Measurements from ENCODE around the gene EEPD1.
A peak's percentile ranks its signal among the peaks of the same experiment; 100 is the strongest.

EEPD1 gene

GRCh38 chr7:36192053-36192824 is 39.2 kb downstream of the EEPD1 start:
- DNase-seq: peak; percentile 10 to 48

- no peak for DNase-seq
Observed at GRCh38 chr7:36192877-36193276, 39.8 kb downstream of the EEPD1 start.

GRCh38 chr7:36198854-36199266 is 45.8 kb downstream of the EEPD1 start:
- peak in 1 of 2 donors; percentile 22 for DNase-seq

GRCh38 chr7:36199329-36199728 is 46.3 kb downstream of the EEPD1 start:
- DNase-seq: no peak

DNA sequence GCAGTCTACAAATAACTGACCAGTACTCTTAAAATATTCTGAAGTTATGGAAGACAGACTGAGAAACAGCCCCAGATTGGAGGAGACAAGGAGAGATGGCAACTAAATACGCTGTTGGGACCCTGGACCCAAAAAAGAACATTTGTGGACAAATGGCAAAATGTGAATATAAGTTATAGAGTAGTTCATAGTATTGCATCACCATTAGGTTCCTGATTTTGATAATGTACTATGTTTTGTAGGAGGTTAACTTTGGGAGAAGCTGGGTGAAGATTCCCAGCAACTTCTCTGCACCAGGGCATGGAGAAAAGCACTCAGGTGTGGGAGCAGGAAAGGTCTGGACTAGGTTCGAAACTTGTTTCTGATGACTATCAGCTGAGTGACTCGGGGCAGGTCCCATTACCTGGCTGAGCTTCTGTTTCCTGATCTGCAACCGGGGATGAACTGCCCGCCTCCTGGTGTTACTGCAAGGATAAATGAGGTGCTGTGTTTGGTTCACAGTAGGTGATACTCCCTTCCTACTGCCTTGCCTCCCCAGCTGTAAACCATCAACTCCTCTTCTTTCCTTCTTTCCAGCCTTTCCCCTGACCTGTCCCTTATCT is 48.2 kb downstream of the EEPD1 start:
- DNase-seq: no peak

GRCh38 chr7:36202398-36202797 is 49.3 kb downstream of the EEPD1 start:
- no peak for DNase-seq

DNA sequence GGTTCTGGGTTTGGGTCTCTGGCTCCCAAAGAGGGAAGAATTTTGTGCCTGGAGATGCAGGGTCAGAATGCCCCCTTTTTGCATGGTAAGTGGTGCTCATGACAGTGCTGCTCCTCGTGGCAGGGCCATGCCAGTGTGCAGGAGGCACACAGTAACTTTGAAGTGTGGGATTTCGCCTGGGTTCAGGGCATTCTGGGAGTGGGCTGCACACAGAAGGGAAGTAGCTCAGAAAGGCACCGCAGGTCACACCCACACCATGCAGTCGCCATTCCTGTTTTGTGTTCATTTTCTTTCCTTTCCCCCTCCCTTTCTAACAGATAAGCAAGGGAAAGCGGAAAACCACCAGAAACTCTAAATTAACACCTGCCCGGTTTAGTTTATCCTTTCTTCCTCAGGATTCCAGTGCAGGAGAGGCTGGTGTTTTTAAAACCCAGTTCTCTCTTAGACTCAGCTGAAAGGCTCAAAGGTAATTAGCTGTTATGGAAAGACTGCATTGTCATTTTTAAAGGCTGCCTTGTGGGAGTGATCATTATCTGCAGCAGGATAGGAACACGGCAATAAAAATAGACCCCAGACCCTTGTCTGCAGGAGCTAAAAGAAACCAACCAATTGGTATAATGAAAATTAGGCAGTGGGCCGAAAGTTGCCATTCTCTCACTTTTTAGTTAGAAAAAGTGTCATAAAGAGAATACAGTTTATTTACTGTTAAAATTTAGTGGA is 50.2 kb downstream of the EEPD1 start:
- DNase-seq: no peak

- DNase-seq: no peak
Observed at GRCh38 chr7:36204044-36204663, 51.1 kb downstream of the EEPD1 start.

GRCh38 chr7:36204929-36205635 is 52.0 kb downstream of the EEPD1 start:
- DNase-seq: no peak

DNA sequence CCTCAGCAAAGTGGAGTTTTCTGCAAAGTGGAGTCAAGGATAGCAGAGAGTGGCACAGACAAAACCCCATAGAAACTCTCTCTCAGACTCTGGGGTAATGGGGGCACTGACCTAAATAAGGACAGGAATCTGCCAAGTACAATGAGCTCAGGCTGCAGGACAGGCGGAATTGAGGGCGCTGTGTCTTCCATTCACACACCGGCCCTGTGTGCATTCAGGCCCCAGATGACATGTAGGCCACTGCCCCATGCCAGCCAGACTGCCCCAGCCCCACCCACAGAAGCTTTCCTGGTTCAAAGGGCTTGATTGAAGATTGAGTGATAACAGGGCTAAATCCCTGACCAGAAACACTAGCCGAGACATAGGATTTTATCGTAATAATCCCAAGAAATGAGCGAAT is 52.7 kb downstream of the EEPD1 start:
- no peak for DNase-seq

DNA sequence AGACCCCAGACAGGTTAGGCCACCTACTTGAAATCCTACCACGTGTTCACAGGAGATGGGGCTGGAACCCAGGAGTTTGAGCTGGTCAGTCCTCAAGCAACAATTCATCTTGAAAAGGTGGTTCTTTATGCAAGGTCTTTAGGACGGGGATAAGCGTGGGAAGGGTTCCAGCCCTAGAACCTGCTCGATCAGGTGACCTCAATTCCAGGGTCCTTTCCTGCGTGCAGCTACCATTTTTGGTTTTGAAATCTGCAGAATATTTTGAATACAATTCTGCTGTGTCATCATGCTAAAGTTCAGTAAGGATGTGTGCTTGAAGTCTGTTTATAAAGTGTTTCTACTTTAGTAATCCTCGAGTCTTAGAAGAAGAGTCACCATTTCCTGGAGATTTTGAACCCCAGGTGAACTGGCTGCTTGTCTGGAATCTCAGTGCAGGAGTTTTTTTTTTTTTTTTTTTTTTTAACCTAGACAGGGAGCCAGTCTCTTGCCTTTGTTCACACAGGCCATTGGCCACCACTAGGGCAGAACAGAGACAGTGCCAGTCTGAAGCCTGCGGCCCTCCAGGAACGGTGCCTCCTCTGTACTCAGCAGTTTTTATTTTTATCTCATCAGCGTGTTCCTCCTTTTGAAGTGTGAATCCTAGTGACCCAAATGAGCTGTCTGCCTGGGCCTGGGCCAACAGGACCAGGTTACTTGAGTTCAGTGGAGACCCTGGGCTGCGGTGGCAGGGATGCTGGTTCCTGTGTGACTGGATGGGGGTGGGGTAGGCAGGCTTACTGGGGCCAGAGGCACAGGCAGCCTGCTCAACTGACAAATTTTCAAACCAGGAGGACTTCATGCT is 54.6 kb downstream of the EEPD1 start:
- peak; percentile 25 to 33 for DNase-seq

DNA sequence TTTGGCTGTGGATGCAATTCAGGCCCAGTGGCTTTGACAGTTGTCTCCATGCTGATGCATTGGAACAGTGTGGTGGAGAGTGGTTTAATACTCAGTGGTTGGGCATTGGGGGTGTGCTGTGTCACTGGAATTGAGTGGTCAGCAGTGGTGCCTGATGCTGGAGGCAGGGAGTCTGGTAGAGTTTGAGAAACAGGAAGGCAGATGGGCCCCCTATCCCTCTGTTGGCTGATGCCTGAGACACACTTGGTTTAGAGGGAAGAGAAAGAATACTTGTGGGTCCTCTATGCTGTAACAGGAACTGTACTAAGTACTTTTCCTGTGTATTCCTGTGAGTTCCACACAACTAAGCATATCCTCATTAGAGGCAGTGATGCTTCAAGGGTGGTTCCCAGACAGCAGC is 55.4 kb downstream of the EEPD1 start:
- DNase-seq: no peak

DNA sequence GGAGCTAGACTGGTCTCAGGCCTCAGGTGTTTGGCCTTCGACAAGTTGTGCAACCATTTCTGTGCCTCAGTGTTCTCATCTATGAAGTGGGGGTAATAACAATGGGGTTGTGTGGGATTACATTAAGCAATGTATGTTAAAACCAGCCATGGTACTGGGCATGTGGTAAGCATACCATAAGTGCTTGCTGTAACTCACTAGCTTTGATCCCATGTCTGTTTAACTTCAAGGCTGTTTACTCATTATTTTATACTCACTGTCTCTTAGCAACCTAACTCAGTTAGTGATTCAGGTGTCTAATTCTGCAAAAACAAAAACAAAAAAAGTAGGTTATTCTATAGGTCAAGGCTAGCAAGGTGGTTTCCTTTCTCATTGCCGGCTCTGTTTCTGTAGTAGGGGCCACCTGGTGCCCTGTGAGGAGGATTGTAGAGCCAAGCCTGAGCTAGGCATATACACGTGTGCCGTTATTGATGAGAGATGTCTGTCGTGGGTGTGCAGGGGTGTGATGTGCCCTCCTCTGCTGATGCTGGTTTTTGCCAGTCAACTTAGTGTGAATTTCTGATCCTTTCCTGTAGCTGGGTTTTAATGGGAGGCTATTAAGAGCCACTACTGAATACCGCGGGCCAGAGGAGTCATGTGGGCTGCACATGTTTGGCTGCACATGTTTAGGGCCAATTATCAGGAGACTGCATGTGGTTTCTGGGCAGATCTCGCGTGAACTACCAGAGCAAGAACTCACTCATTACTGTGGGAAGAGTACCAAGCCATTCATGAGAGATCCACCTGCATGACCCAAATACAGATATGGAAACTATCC is 56.2 kb downstream of the EEPD1 start:
- peak in 1 of 2 donors; percentile 46 for DNase-seq

GRCh38 chr7:36209814-36210183 is 56.7 kb downstream of the EEPD1 start:
- no peak for DNase-seq

DNA sequence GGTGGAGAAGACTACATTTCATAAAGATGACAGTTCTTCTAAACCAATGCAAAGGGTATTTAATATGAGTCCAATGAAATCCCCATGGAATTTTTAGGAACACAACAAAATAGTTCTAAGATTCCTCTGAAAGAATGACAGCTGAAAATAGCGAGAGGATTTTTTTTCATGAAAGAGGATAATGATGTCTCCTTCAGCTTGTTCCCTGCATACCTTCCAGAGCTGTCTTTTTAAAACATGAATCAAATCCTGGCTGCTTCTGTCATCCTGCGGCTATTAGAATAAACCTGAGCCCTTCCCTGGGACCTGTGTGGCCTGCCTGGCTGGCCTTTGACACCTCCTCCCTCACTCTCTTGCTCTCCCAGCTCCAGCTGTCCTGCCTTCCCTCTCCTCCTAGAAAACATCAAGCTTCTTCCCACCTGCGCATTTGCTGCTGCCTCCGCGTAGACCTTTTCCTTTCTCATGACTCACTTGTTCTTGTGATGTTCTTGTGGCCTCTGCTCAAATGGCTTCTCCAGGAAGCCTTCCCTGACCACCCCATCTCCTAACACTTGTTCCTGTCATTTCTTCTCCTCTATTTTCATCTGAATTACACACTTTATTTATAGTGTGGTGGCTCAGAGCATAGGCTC is 57.4 kb downstream of the EEPD1 start:
- no peak for DNase-seq

GRCh38 chr7:36214608-36215456 is 61.8 kb downstream of the EEPD1 start:
- DNase-seq: no peak

- no peak for DNase-seq
Observed at GRCh38 chr7:36215457-36215765, 62.4 kb downstream of the EEPD1 start.

DNA sequence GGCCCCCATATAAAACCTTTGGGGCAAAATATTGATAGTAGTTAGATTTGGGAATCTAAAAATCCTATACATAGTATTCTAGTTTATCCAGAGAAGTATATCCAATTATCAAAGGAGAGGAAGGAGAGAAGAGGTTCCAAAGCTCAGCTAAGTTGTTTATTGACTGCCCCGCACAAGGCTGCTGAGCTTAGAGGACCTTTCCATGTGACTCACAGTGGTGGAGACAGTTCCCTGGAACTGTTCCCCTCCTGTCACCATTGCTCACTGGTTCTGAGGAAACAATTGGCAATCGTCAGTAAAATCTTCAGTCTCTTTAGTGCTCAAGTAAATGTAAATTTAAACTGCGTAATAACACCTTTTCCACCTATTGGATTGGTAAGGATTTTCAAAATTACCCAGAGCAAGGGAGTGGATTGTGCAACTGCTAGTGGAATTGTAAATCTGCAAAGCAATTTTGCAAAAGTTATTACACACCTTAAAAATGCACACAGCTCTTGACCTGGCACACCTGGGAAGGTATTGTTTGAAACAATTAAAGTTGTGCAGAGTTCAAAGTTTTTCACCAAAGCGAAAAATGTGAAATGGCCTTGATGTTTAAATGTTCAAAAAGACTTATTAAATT is 63.1 kb downstream of the EEPD1 start:
- DNase-seq: no peak
